ENCODE results near the gene FKBP10.

DNA sequence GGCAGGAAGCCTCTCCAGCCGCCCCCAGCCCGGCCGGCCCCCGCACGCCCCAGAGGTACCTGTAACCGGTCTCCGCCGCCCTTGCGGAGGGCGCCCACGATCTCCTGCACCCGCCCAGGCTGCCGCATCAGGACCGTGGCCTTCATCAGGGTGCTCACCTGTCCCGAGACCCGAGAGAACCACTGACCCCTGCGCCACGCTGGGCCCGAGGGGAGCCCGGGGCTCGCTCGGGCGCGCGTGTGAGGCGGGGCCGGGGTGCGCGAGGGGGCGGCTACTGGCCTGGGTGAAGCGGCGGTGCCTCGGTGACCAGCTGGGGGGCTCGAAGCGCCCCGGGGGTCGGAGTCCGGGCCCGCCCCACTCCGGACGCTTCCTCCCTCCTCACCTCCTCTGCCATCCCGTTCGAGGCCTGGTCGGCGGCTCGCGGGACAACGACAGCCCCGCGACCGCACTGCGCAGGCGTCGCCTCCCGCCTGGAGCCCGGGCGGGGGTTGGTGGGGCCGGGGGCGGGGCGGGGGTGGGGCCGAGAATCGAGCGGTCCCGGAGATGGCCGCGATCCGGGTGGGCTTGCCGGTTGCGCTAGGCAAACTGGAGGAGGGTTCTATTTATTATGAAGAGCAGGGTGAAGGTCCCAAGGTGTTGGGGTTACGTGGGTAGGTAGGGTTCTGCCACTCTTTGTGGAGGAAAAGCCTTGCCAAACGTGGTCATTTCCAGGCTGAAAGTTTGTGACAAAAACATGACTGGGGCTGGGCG lies 23.2 kb downstream of the FKBP10 start, which contains the start of gene NT5C3B:
- TF ChIP-seq, protein P1, sequence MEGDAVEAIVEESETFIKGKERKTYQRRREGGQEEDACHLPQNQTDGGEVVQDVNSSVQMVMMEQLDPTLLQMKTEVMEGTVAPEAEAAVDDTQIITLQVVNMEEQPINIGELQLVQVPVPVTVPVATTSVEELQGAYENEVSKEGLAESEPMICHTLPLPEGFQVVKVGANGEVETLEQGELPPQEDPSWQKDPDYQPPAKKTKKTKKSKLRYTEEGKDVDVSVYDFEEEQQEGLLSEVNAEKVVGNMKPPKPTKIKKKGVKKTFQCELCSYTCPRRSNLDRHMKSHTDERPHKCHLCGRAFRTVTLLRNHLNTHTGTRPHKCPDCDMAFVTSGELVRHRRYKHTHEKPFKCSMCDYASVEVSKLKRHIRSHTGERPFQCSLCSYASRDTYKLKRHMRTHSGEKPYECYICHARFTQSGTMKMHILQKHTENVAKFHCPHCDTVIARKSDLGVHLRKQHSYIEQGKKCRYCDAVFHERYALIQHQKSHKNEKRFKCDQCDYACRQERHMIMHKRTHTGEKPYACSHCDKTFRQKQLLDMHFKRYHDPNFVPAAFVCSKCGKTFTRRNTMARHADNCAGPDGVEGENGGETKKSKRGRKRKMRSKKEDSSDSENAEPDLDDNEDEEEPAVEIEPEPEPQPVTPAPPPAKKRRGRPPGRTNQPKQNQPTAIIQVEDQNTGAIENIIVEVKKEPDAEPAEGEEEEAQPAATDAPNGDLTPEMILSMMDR (IDR thresholded peaks at IDR 0.05) = no peak
- no peak for TF ChIP-seq KDM5A (IDR thresholded peaks at IDR 0.05)
- TF ChIP-seq, protein P2, sequence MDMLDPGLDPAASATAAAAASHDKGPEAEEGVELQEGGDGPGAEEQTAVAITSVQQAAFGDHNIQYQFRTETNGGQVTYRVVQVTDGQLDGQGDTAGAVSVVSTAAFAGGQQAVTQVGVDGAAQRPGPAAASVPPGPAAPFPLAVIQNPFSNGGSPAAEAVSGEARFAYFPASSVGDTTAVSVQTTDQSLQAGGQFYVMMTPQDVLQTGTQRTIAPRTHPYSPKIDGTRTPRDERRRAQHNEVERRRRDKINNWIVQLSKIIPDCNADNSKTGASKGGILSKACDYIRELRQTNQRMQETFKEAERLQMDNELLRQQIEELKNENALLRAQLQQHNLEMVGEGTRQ (IDR thresholded peaks at IDR 0.05) = no peak
- TF ChIP-seq FOSL2 (IDR thresholded peaks at IDR 0.05) = no peak
- TF ChIP-seq FOSL2 (CRISPR knock-in tag; IDR thresholded peaks at IDR 0.05) = no peak
- TF ChIP-seq CHD4 (IDR thresholded peaks at IDR 0.05; ENCODE audit: borderline replicate concordance) = no peak
- TF ChIP-seq MAFK (IDR thresholded peaks at IDR 0.05; ENCODE audit: partially characterized antibody) = no peak
- no peak for TF ChIP-seq HDAC2 (IDR thresholded peaks at IDR 0.05)

Measured in A549 (cell line).